Esophagus muscularis mucosa (tissue), 4 donors: ENCODE data around the gene MAP2K7. TPM values are rescaled to one million over a fixed set of nuclear protein-coding genes. Genes with fewer than 3 reads are reported as not detected.

Experiments
- DNase-seq: peaks from one replicate; pipeline ENCODE4 v3.0.0-alpha.2; 2017; ENCODE audit errors: extremely low spot score
- H3K27ac ChIP-seq, 4 donors: fragments of 200-600 bp; sonication (generic); replicated peaks in 1 of 4; 1 replicate in 3 of 4; 2 replicates in 1 of 4; pipeline ENCODE4 v1.5.1; 2016 to 2019; ENCODE audit warnings: mild to moderate bottlenecking in 1 of 4
- H3K27me3 ChIP-seq, 4 donors: fragments of 200-600 bp; sonication (generic); one replicate each; pipeline versions ENCODE4 v1.5.1 to v1.6.0; 2016 to 2019
- H3K36me3 ChIP-seq, 4 donors: fragments of 200-600 bp; sonication (generic); one replicate each; pipeline ENCODE4 v1.5.1; 2016 to 2019
- H3K4me1 ChIP-seq, 4 donors: fragments of 200-600 bp; sonication (generic); one replicate each; pipeline ENCODE4 v1.5.1; 2016 to 2019
- H3K4me3 ChIP-seq, 4 donors: fragments of 200-600 bp; sonication (generic); 1 replicate in 2 of 4; 2 replicates in 2 of 4; pipeline ENCODE4 v1.5.1; 2016 to 2019; ENCODE audit warnings: mild to moderate bottlenecking in 4 of 4, moderate library complexity in 1 of 4
- H3K9me3 ChIP-seq, 4 donors: fragments of 200-600 bp; sonication (generic); 1 replicate in 3 of 4; 2 replicates in 1 of 4; pipeline ENCODE4 v1.5.1; 2016 to 2019
- CTCF ChIP-seq, 3 experiments: fragments of 200-600 bp in 2 of 3; fragments of 450-650 bp in 1 of 3; sonication (generic) in 2 of 3; IDR thresholded peaks; one replicate each; pipeline ENCODE4 v1.5.1; 2017 to 2019; ENCODE audit warnings: antibody characterized with exemption in 3 of 3, mild to moderate bottlenecking in 2 of 3, moderate library complexity in 1 of 3
- EP300 ChIP-seq: sonication (generic); formaldehyde crosslinking; IDR thresholded peaks from one replicate; pipeline ENCODE4 v1.6.1; 2017; ENCODE audit warnings: antibody characterized with exemption
- POLR2A ChIP-seq: fragments of 450-650 bp; IDR thresholded peaks from one replicate; pipeline ENCODE4 v1.6.1; 2017; ENCODE audit warnings: antibody characterized with exemption, moderate library complexity, mild to moderate bottlenecking, low read depth
- POLR2AphosphoS5 ChIP-seq, 2 donors: sonication (generic); formaldehyde crosslinking; IDR thresholded peaks; one replicate each; pipeline ENCODE4 v1.6.1; 2017; ENCODE audit warnings: antibody characterized with exemption in 2 of 2
- WGBS: methylation state at CpG from one replicate; pipeline ENCODE4 v1.1.5; 2018; 5-methylcytosine and 5-hydroxymethylcytosine counted together
- intact Hi-C: fragments of 100-400 bp; cut with DNase I; formaldehyde crosslinking; loops from one replicate; pipeline ENCODE4 v1.15.1; 2023
- total RNA-seq, 4 donors: library from RNA; depleted of rRNA; stranded (reverse); fragments of >200 nt; gene quantifications; one replicate each; pipeline versions ENCODE4 v1.1.0 to v1.2.1, GENCODE V29; 2016

Gene MAP2K7
- total RNA-seq, 4 donors from 2014 or later: 17.2 to 31.9 (median 24.5) TPM

DNA sequence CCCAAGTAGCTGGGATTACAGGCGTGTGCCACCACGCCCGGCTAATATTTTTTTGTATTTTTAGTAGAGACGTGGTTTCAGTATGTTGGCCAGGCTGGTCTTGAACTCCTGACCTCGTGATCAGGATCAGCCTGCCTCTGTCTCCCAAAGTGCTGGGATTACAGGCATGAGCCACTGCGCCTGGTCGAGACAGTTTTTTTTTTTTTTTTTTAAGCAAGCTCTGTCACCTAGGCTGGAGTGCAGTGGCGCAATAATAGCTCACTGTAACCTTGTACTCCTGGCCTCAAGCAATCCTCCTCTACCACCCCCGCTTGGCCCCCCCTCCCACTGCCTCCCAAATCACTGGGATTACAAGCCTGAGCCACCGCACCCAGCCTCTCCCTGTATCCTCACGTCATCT lies 6.4 kb upstream of the MAP2K7 start:
- H3K27ac ChIP-seq: no peak overlapping the region
- DNase-seq: no peak
- peaks cover 0 to 43% (median 4%) of the 10 kb centered on the region in 4 donors for H3K27me3 ChIP-seq
- H3K9me3 ChIP-seq: no peaks in the 10 kb centered on the region
- intact Hi-C loops: loop anchor here (5.0 kb wide), 1 partner anchor 35 kb away; no protein-coding TSS in a partner anchor
- no peaks in the 10 kb centered on the region for H3K4me1 ChIP-seq
- TF ChIP-seq POLR2A (no peak), EP300 (no peak), CTCF (IDR thresholded peaks at IDR 0.05) (no peak), POLR2AphosphoS5 (IDR thresholded peaks at IDR 0.05) (no peak)
- 87% methylated on average over 11 of the region's 11 CpGs for WGBS
- no peaks in the 10 kb centered on the region for H3K36me3 ChIP-seq
- no peak overlapping the region for H3K4me3 ChIP-seq

- Histone ChIP-seq H3K27me3 (peaks cover 0 to 26% (median 2%) of the 10 kb centered on the region in 4 donors), H3K36me3 (no peaks in the 10 kb centered on the region), H3K27ac (no peak overlapping the region), H3K4me1 (peaks cover 7 to 10% (median 8%) of the 10 kb centered on the region in 4 donors), H3K4me3 (no peak overlapping the region), H3K9me3 (no peaks in the 10 kb centered on the region)
- TF ChIP-seq POLR2AphosphoS5 (IDR thresholded peaks at IDR 0.05) (no peak), CTCF (IDR thresholded peaks at IDR 0.05) (no peak), EP300 (no peak), POLR2A (no peak)
- no peak for DNase-seq
- 95% methylated on average over 16 of the region's 16 CpGs for WGBS
- intact Hi-C loops: loop anchor here (5.0 kb wide), 1 partner anchor 37 kb away; no protein-coding TSS in a partner anchor
Observed at GRCh38 chr19:7898967-7899366, 4.7 kb upstream of the MAP2K7 start.

GRCh38 chr19:7899751-7900378 lies 3.8 kb upstream of the MAP2K7 start:
- peaks cover 0 to under 1% (median 0%) of the 10 kb centered on the region in 4 donors for H3K36me3 ChIP-seq
- H3K27me3 ChIP-seq: peaks cover 0 to 17% (median 0%) of the 10 kb centered on the region in 4 donors
- DNase-seq: no peak
- 86% methylated on average over 26 of the region's 34 CpGs for WGBS
- no peak overlapping the region for H3K27ac ChIP-seq
- H3K4me1 ChIP-seq: peaks cover 11 to 16% (median 15%) of the 10 kb centered on the region in 4 donors
- no peak for TF ChIP-seq POLR2A
- TF ChIP-seq EP300: no peak
- TF ChIP-seq CTCF (IDR thresholded peaks at IDR 0.05): no peak
- no peak for TF ChIP-seq POLR2AphosphoS5 (IDR thresholded peaks at IDR 0.05)
- H3K4me3 ChIP-seq: no peak overlapping the region
- H3K9me3 ChIP-seq: no peaks in the 10 kb centered on the region
- intact Hi-C loops: loop anchor here (5.0 kb wide), 1 partner anchor 38 kb away; no protein-coding TSS in a partner anchor

GRCh38 chr19:7900401-7900870 lies 3.2 kb upstream of the MAP2K7 start:
- no peaks in the 10 kb centered on the region for H3K9me3 ChIP-seq
- intact Hi-C loops: no loop called here
- peaks cover 0 to 11% (median 0%) of the 10 kb centered on the region in 4 donors for H3K27me3 ChIP-seq
- TF ChIP-seq POLR2A (no peak), CTCF (IDR thresholded peaks at IDR 0.05) (no peak), POLR2AphosphoS5 (IDR thresholded peaks at IDR 0.05) (no peak), EP300 (no peak)
- H3K4me1 ChIP-seq: peaks cover 17 to 22% (median 21%) of the 10 kb centered on the region in 4 donors
- H3K27ac ChIP-seq: no peak overlapping the region
- peaks cover 0 to 6% (median 1%) of the 10 kb centered on the region in 4 donors for H3K36me3 ChIP-seq
- WGBS: 83% methylated on average over 17 of the region's 21 CpGs
- no peak for DNase-seq
- H3K4me3 ChIP-seq: no peak overlapping the region
